Stimulated activated CD4-positive, alpha-beta T cell treated with anti-CD3 and anti-CD28 coated beads, Interleukin-4, amount 100 ng/mL, for 1 hour (primary cell): ENCODE results near the gene TREM2.
"Not testable (repeated sequence)": the region's sequence is repeated elsewhere in the genome, so short reads cannot be mapped to it uniquely, and the experiment has no call there.

Source experiments
- DNase-seq: peaks from one replicate; pipeline ENCODE4 v3.0.0-alpha.2; 2020

TREM2 gene

DNA sequence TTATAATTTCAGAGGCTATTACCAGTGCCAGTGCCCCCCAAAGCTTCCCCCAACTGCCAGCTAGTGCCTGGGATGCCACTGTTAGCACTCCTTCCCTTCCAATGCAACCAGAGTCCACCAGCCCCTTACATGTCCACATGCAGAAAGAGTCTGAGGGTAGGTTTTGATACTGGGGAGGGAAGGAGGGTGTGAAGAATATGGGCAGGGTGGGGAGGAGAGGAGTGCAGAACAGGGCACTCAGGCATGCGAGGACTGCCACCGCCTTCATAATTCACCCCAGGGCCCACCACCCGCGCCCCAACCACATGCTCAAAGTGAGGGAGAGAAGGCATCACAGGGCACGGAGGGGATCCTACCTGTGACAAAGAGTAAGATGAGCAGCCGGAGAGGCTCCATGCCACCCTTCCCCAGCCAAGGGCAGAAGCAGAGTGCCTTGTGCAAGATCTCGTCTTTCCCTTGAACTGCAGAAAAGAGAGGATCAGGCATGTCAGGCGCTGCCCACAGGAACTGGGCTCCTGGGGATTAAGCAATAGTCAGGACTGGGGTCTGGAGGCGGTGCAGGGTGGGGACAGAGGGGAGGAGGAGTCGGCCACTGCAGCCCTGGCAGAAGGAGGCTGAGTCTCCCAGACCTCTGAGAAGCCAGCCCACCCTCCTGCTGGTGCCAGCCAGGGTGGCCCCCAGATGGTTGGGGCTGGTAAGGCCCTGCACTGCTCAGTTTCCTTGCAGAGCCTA, at the start of gene TREM2:
TSS of gene TREM2 (minus strand) at position 430 of the 732 bp plus-strand sequence. CDS start at position 396, 34 bp downstream.
- no peak for DNase-seq

DNA sequence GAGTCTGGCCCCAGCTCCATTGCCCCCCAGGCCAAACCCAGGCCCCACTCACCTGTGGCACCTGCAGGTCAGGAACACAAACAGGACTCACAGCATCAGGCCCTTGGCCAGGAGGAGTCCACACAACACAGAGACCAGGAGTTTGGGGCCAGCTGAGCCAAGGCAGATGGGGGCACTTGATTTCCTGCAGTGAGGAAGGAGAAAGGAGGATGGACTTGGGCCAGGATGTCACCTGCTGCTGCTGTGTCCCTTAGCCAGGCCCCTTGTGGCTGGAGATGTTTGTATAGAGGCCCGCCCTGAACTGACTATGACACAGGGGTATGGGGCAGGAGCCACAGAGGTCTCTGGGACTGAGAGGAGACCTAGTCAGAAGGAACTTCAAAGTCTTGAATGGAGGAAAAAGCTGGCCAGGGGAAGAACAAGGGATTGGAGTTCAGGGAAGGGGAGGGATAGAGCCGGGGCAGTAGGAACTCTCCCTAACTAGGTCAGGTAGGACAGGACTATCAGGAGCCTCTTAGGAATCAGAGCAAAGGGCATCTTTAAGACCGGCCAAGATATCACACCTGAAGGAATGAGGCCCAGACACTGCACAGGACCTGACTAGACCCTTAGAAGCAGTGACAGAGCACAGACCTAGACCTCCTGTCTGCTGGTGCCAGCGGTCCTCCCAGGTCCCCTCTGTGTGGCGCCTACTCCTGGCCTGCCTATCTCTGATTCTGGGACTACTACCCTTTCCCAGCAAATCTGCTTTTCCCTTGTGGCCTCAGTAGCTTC, 46.8 kb upstream of the TREM2 start:
- no peak for DNase-seq

DNA sequence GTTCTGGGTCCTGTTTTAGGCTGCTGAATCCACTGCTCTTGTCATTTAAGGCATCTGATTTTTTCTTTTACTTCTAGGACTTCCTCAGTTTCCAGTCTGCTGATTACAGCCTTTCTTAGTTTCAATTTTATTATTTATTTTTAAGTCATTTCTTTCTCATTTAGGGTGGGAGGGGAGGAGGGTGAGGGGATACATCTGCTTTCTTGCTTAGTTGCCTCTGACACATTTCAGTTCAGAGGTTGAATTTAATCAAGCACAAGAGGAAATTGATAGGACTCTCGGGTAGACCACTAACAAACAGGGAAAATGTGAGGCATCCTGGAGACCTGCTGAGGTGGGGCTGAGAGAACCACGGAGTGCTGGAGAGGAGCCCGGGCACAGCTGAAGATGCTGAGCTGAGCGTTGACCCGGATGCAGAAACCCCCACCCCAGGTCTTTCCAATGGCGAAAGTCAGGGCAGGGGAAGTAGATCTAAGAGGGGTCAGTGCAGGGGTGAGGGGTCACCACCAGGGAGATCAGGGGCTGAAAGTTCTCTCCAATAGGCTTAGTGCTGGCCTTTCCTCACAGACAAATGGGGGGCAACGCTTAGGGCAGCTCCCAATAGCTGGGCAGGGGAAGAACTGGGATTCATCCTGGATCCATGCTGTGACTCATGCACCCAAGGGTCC, 45.7 kb upstream of the TREM2 start:
- no peak for DNase-seq

DNA sequence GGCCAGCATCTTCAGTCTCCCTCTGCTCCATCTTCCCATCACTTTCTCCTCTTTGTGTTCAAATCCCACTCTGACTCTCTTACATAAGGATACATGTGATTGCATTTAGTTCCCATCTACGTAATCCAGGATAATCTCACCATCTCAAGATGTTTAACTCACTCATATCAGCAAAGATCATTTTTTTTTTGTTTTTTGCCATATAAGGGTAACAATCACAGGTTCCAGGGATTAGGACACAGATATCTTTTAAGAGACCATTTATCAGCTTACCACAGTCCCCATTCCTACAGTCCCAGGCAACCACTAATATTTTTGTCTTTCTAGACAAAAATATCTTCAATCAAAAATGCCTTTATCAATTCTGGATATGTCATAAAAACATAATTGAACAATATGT, 41.2 kb upstream of the TREM2 start:
- no peak for DNase-seq

DNA sequence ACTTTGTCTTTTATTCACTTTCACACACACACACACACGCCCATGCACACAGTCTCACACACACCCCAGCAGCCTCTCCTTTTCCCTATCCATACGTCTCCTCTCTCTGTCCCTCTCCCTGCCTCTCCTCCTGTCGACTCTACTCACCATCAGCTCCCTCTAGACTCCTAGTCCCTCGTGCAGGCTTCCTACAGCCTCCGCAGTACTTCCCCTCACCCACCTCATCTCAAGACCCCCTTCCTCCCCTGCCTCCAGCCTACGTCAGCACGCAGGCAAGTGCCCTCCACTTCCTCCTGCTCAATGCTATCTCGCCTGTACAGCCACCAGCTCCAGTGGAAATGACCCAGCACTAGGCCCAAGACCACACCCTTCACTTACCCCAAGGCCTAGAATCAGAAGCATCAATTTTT, 38.9 kb upstream of the TREM2 start:
- no peak for DNase-seq

DNA sequence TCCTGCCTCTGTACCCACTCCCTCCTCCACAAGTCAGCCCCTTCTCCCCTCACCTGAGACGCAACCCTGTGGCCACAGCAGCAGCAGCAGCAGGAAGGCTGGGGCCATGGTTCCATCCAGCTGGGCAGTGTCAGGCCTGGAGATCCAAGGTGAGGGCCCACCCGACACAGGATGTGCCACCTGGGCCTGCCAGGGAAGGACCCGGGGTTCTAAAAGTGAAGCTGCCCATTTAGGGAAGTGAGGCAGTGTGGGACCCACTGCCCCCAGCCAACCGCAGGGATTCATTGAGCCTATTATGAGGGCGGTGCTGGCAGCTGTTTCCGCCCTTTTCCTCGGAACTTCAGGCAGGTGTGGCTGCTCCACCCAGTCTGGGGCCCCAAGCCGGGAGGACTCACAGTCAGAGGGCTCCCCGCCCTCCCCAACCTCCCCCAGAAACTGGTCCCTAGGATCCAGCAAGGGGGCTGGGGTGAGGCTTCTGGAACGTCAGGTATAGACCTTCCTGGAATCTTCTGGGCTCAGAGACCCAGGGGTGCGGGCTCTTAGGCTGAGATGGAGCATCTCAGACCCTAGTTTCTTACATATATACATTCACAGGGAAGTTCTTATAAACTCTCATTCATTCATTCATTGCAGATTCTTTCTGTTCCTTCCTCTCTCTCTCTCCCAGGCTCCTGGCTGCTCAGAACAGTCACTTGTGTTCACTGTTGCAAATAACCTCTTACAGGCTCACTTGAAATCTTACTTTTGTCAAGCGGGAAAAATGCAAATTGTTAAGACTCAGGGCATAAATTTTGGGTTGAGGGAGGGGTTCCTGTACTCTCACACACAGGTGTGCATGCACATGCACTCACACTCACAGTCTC, 38.2 kb upstream of the TREM2 start, which contains the start of gene TREML2:
TSS of gene TREML2 (minus strand) at position 249 of the 863 bp plus-strand sequence. CDS start at position 108, 141 bp downstream.
- DNase-seq = peak; percentile 18

DNA sequence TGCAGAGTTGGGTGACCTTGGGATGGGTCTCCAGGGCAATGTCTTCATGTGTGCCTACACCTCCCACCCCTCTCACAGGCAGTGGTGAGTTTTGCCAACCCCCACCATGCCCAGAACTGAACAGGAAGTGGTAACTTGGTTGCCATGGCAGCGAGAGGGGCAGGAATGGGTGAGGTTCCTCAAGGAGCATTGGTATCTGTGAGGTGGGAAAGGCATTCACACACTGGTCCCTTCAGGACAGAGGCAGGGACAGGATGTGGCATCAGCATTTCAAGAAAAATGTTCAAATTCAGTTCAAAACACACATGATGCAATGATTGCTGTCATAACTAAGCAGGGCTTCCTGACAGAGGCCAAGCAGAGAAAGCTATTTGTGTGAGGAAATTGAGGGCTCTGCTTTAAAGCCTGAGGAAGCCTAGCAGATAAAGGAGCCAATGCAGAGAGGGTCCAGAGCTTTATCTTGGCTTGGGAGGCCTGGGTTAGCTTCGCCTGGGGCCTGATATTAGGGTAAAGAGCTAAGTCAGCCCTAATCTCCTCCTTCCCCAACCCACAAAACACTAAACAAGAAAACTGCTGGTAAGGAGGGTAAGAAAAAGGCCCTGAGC, 37.5 kb upstream of the TREM2 start:
- peak; percentile 25 for DNase-seq

DNA sequence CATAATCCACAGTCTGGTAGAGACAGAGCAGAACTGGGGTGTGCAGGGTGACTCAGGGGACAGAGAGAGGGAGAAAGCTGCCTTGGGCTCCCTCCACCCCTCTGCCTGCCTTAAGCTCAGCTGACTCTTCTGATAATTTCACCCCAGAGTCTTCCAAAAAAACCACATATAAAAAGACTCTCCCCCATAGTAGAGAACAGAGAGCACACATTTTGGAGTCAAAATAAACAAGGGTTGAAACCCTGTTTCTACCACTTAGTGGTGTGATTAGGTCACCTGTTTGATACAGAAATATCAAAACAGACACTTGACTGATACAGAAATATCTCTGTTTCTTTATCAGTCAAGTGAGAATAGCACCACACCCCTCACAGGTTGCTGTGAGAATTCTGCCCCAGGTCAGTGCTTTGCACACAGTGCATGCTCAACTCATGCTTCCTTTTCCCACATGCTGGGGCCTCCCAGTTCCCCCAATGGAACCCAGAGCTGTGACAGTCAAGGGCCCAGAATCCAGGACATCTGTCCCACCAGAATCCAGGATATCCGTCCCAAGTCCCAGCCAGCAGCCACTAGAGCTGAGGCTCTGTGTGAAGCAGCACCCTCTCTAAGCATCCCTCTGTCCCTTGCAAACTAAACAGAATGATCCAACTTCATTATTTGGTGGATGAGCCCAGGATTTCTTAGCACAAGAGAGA, 36.8 kb upstream of the TREM2 start:
- DNase-seq = no peak

DNA sequence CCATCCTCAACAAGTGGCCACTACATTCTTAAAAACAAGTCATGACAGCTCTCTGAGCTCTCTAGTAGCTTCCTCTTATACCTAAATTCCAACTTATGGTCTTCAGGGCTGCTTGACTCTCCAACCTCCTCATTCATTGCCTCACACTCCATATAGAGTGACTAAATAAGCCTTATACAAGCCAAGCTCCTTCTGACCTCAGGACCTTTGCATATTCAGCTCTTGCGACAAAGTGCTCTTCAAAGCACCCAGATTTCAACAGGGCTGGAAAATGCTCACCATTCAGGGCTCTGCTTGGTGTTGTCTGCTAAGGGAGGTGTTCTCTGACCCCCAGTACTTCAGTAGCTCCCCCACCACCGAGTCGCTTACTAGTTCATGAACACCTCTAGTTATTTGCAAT, 34.3 kb upstream of the TREM2 start:
- DNase-seq = no peak

DNA sequence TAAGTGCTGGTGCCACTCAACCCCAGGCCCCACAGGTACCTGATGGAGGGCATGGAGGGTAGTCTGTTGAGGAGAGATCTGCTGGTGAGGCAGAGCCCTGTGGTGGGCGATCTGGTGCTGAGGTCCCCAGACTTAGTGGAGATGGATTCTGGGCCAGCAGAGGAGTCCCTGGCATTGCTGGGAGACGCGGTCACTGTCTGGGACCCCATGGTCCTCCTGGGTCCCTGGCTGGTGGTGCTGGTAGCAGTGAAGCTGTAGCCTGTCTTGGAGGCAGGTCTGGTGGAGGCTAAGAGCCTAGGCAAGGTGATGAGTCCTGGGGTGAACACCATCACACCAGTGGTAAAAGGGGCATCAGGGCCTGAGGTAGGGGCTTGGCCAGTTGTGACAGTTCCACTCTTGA, 31.5 kb upstream of the TREM2 start:
- no peak for DNase-seq

DNA sequence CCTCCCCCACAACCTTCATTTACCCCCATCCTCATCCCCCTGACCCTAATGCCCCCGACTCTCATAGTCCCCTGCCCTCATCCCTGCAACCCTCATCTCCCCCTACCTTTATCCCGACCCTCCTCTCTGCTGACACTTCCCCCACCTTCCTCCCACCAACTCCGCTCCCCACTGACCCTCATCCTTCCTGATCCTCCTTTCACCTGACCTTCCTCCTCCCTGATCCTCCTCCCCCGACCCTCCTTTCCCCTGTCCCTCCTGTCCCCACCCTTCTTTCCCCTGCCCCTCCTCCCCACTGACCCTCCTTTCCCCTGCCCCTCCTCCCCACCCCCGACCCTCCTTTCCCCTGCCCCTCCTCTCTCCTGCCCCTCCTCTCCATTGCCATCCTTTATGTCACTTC, 31.0 kb upstream of the TREM2 start:
- DNase-seq = no peak

DNA sequence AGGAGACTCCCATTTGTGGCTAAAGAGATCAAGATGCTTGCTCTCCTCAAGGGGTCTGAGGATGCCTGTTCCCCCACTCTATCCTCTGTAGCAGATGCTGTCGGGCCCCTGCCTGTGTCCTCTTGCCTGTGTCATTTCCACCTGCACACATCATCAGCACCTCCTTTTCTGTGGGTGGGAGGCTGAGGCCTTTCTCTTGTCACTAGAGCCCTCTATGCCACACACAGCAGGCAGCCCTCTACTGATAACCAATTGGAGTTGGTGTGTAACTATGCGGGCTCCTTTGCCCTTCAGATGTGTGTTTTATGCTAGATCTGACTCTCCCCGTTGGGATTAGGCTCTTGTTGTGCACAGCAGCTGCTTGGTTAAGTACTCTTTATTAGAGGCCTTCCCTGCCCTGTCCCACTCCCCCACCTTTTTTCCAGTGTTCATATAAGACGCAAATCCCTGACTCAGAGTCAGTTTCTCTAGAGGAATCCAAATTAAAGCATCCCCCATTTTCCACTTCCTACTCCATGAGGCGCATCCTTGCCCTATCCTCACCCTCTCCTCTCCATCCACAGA, 30.3 kb upstream of the TREM2 start:
- DNase-seq = no peak

DNA sequence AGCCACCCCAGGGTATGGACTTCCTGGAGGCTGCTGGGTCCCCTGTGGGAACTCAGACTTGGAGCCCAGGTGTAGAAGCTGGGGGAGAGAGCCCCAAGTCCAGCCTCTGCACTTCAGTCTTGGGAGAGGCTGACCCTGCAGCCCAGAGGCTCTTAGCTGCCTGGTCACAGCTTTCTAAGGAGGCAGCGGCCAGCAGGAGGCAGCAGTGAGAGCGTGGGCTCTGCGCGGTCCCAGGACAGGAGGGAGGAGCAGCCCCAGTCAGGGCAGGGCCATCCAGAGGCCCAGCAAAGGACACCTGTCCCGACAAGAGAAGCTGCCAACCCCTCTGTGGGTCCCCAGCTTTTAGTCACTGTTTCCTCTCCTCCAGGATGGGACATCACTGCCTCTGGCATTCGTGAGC, 28.7 kb upstream of the TREM2 start:
- DNase-seq = peak; percentile 52

DNA sequence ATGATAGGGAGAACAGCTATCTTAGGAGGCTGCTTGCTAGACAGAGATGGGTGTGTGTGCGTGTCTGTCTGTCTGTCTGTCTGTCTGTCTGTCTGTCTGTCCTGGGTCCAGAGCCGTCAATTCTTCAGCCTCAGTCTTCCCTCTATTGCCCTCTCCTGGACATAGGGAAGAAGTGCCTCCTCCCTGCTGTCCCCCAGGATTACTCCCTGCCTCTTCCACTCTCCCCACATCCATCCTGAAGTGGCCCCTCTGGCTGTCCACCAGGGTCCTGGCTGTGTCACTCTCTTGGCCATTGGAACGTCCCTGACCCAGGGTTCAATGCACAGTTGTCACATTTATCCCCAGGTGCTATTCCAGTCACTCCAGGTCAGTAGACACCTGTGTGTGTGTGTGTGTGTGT, 27.9 kb upstream of the TREM2 start:
- DNase-seq = no peak

DNA sequence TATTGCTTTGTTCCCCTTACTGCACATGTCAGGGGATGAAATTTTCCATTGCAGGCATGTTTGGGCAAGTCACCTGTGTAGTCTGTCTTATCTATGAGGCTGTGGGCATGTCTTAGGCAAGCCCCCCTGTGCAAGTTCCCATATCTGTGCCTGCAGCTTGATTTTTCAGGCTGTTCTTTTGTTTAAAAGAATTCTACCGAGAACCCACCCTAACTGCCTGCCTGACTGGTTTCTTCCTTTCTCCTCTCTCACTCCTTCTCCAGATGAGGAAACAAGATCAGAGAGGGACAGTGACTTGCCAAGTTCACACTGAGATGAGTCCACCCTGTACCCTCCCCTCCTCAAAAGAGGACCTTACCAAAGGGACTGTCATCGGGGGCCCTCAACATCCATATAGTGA, 27.1 kb upstream of the TREM2 start:
- no peak for DNase-seq

DNA sequence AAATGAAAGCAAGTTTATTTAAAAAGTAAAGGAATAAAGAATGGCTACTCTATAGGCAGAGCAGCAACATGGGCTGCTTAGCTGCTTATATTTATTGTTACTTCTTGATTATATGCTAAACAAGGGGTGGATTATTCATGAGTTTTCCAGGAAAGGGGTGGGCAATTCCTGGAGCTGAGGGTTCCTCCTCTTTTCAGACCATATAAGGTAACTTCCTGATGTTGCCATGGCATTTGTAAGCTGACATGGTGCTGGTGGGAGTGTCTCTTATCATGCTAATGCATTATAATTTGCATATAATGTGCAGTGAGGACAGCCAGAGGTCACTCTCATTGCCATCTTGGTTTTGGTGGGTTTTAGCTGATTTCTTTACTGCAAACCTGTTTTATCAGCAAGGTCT, 26.1 kb upstream of the TREM2 start:
- not testable (repeated sequence) for DNase-seq

DNA sequence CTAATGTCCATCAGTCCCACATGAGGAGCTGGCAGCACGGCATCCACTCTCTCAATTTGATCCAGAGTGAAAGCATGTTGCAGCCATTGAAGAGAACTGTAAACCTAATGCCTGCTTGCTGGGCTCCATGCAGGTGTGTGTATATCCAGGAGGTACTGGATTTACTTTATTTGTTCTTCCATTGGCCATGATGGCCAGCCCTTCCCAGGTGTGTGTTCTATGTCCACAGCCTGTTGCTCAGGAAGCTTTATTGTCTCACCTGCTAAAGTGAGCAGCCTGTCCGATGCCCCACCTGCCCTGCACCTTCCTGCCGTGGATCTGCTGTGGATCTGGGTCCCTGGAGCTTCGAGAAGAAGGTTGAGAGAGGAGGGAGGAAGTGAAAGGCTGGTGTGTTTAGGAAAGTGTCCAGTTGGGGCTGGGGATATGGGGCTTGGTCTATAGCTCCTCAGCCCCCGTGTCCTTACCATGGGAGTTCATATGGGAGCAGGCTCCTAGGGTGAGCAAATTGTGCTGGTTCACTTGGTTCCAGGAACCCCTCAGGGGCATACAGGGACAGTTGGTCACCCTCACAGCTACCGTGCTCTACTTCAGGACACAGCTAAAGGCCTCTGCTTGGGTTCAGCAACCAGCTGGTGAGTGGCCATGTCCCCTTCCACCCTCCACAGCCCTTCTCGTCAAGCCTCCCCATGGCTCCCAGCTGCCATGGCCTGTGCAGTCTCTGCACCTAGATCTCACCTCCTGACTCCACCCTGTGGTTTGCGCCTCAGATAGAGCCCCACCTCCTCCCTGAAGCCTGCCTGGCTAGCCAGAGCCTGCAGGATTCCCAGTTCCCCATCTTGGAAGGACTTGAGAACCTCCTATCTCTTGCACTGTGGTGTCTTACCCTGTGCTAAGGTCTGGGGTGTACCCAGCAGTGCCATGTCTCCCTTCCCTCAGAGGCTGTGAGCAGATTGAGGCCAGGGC, 25.3 kb upstream of the TREM2 start:
- no peak for DNase-seq

DNA sequence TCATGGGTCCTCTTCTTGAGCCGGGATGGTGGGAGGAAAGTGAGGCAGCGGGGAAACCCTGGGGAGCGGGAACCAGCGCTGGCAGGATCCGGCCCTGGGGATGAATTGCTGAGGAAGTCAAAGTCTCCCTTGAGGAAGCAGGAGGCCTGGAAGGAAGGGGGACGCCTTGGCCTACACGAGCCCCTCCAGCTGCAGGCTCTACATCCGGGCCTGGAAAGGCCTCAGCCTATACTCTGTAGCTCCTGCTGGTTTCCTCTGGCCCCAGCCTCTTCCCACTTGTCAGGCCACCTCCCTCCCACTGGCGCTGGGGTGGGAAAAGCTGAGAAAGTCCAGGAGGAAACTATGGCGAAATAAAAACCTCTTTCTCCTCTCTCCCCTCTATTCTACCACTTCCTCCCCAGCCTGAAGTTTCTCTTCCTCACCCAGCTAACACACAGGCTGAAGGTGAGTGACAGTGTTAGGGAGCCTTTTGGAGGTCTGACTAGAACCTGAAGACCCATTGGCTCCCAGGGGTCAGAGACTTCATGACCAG, 23.2 kb upstream of the TREM2 start:
- no peak for DNase-seq

DNA sequence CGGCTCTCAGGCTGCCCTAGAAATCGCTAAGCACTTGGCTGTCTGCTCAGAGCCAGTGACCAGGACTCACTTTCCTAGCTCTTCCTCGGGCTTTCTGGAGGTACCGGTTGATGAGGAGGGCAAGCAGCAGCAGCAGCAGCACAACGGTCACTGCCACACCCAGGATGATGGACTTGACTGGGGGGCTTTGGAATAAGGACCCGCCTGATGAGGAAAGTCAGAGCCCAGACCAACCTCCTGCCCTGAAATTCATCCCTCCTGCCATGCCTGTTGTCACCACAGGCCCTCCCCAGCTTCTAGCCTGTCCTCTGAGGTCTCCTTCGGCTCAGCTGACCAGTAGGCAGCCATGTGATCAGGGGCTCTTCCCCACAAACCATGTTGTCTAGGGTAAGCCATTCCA, 21.8 kb upstream of the TREM2 start:
- DNase-seq = no peak
